ENCODE data around the gene NDUFC1. TPM values are rescaled to one million over a fixed set of nuclear protein-coding genes. Genes with fewer than 3 reads are reported as not detected.

NDUFC1 gene
- total and polyA plus RNA-seq, 2 experiments from 2014 or later, result 31.8 to 367 TPM

DNA sequence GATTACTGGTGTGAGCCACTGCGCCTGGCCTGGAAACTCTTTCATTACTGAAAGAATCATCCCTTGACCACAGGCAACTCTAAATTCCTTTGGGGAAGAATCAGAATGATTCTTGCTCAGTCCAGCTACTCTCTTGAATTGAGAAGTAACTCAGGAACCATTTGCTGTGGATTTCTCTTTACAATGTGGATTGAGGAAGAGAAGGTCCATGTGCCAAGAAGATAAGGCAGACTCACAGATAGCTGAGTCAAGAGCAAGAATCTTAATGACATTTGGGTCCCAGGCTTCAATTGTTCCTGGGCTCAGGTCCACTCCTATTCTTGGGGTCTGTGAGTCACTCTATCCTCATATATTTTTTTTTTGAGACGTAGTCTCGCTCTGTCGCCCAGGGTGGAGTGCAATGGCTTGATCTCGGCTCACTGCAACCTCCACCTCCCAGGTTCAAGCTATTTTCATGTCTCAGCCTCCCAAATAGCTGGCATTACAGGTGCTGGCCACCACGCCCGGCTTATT is 16.0 kb downstream of the NDUFC1 start:
- Mint-ChIP-seq H3K4me1 (no peaks in the 10 kb centered on the region; the same call in 2 of the 3 replicates), H3K9me3 (peaks cover 12% of the 10 kb centered on the region), H3K27ac (no peak overlapping the region), H3K4me3 (no peak overlapping the region), H3K27me3 (ENCODE audit: insufficient read depth, low read depth, poor library complexity) (peaks cover 1% of the 10 kb centered on the region), H3K36me3 (ENCODE audit: low read depth) (peaks cover 27% of the 10 kb centered on the region)
- TF ChIP-seq EZH2phosphoT487 (IDR thresholded peaks at IDR 0.05; ENCODE audit: unreplicated experiment) (no peak), STAT1 (IDR thresholded peaks at IDR 0.05; ENCODE audit: unreplicated experiment) (no peak), POLR2AphosphoS5 (IDR thresholded peaks at IDR 0.05; ENCODE audit: low read depth) (no peak), ZNF114 (CRISPR knock-in tag; IDR thresholded peaks at IDR 0.05) (no peak), JUNB (IDR thresholded peaks at IDR 0.05; ENCODE audit: unreplicated experiment) (no peak), CREB1 (CRISPR knock-in tag; IDR thresholded peaks at IDR 0.05; ENCODE audit: low read depth) (no peak)
- TF ChIP-seq, protein P1, sequence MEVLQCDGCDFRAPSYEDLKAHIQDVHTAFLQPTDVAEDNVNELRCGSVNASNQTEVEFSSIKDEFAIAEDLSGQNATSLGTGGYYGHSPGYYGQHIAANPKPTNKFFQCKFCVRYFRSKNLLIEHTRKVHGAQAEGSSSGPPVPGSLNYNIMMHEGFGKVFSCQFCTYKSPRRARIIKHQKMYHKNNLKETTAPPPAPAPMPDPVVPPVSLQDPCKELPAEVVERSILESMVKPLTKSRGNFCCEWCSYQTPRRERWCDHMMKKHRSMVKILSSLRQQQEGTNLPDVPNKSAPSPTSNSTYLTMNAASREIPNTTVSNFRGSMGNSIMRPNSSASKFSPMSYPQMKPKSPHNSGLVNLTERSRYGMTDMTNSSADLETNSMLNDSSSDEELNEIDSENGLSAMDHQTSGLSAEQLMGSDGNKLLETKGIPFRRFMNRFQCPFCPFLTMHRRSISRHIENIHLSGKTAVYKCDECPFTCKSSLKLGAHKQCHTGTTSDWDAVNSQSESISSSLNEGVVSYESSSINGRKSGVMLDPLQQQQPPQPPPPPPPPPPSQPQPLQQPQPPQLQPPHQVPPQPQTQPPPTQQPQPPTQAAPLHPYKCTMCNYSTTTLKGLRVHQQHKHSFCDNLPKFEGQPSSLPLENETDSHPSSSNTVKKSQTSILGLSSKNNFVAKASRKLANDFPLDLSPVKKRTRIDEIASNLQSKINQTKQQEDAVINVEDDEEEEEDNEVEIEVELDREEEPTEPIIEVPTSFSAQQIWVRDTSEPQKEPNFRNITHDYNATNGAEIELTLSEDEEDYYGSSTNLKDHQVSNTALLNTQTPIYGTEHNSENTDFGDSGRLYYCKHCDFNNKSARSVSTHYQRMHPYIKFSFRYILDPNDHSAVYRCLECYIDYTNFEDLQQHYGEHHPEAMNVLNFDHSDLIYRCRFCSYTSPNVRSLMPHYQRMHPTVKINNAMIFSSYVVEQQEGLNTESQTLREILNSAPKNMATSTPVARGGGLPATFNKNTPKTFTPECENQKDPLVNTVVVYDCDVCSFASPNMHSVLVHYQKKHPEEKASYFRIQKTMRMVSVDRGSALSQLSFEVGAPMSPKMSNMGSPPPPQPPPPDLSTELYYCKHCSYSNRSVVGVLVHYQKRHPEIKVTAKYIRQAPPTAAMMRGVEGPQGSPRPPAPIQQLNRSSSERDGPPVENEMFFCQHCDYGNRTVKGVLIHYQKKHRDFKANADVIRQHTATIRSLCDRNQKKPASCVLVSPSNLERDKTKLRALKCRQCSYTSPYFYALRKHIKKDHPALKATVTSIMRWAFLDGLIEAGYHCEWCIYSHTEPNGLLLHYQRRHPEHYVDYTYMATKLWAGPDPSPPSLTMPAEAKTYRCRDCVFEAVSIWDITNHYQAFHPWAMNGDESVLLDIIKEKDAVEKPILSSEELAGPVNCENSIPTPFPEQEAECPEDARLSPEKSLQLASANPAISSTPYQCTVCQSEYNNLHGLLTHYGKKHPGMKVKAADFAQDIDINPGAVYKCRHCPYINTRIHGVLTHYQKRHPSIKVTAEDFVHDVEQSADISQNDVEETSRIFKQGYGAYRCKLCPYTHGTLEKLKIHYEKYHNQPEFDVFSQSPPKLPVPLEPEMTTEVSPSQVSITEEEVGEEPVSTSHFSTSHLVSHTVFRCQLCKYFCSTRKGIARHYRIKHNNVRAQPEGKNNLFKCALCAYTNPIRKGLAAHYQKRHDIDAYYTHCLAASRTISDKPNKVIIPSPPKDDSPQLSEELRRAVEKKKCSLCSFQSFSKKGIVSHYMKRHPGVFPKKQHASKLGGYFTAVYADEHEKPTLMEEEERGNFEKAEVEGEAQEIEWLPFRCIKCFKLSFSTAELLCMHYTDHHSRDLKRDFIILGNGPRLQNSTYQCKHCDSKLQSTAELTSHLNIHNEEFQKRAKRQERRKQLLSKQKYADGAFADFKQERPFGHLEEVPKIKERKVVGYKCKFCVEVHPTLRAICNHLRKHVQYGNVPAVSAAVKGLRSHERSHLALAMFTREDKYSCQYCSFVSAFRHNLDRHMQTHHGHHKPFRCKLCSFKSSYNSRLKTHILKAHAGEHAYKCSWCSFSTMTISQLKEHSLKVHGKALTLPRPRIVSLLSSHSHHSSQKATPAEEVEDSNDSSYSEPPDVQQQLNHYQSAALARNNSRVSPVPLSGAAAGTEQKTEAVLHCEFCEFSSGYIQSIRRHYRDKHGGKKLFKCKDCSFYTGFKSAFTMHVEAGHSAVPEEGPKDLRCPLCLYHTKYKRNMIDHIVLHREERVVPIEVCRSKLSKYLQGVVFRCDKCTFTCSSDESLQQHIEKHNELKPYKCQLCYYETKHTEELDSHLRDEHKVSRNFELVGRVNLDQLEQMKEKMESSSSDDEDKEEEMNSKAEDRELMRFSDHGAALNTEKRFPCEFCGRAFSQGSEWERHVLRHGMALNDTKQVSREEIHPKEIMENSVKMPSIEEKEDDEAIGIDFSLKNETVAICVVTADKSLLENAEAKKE (CRISPR knock-in tag; IDR thresholded peaks at IDR 0.05), result no peak
- TF ChIP-seq, protein P2, sequence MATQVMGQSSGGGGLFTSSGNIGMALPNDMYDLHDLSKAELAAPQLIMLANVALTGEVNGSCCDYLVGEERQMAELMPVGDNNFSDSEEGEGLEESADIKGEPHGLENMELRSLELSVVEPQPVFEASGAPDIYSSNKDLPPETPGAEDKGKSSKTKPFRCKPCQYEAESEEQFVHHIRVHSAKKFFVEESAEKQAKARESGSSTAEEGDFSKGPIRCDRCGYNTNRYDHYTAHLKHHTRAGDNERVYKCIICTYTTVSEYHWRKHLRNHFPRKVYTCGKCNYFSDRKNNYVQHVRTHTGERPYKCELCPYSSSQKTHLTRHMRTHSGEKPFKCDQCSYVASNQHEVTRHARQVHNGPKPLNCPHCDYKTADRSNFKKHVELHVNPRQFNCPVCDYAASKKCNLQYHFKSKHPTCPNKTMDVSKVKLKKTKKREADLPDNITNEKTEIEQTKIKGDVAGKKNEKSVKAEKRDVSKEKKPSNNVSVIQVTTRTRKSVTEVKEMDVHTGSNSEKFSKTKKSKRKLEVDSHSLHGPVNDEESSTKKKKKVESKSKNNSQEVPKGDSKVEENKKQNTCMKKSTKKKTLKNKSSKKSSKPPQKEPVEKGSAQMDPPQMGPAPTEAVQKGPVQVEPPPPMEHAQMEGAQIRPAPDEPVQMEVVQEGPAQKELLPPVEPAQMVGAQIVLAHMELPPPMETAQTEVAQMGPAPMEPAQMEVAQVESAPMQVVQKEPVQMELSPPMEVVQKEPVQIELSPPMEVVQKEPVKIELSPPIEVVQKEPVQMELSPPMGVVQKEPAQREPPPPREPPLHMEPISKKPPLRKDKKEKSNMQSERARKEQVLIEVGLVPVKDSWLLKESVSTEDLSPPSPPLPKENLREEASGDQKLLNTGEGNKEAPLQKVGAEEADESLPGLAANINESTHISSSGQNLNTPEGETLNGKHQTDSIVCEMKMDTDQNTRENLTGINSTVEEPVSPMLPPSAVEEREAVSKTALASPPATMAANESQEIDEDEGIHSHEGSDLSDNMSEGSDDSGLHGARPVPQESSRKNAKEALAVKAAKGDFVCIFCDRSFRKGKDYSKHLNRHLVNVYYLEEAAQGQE (IDR thresholded peaks at IDR 0.05; ENCODE audit: unreplicated experiment), result no peak
- no peaks in the 10 kb centered on the region; the same call in 1 of the 2 replicates for H3F3A ChIP-seq (replicated peaks; ENCODE audit: low read depth)
- no peak for ATAC-seq
- H3K36me3 ChIP-seq (ENCODE audit: insufficient read depth), result peaks cover 8% of the 10 kb centered on the region; the same call in 1 of the 2 replicates
- no peak overlapping the region for H3K27ac ChIP-seq (ENCODE audit: low read depth)
- no peak overlapping the region for H2AFZ ChIP-seq
- no peak overlapping the region for H3K4me3 ChIP-seq
- H3K79me2 ChIP-seq (replicated peaks; ENCODE audit: insufficient read depth), result no peaks in the 10 kb centered on the region
- no peak overlapping the region for H3K4me2 ChIP-seq
- peaks cover 10% of the 10 kb centered on the region for H3K27me3 ChIP-seq (ENCODE audit: insufficient read depth)
- no peaks in the 10 kb centered on the region for H3K4me1 ChIP-seq (ENCODE audit: insufficient read depth)
- DNase-seq (ENCODE audit: low spot score), result no peak
- H3K9me2 ChIP-seq (ENCODE audit: insufficient read depth), result 0 out of 2 replicates have a peak, but pooled peaks cover 2% of the 10 kb centered on the region
- no peaks in the 10 kb centered on the region; the same call in 1 of the 2 replicates for H4K20me1 ChIP-seq (replicated peaks; ENCODE audit: insufficient read depth)
